BE2C (cell line): ENCODE data around the gene ASTN1.

Experiments used
- DNase-seq: peaks from one replicate; pipeline ENCODE4 v3.0.0-alpha.2; 2020
- H3K27me3 ChIP-seq: fragments of 250-450 bp; sonication (Bioruptor Pico); 2 replicates; pipeline ENCODE4 v1.5.1; 2020; ENCODE audit warnings: mild to moderate bottlenecking
- H3K36me3 ChIP-seq: fragments of 250-450 bp; sonication (Bioruptor Pico); 2 replicates; pipeline ENCODE4 v1.5.1; 2020; ENCODE audit warnings: mild to moderate bottlenecking
- H3K4me1 ChIP-seq: fragments of 250-450 bp; sonication (Bioruptor Pico); 2 replicates; pipeline ENCODE4 v1.5.1; 2020
- H3K4me3 ChIP-seq: 2 replicates; pipeline ENCODE4 v1.5.1; 2011; ENCODE audit warnings: low read depth, low read length
- H3K9me3 ChIP-seq: fragments of 250-450 bp; sonication (Bioruptor Pico); 2 replicates; pipeline ENCODE4 v1.5.1; 2020
- CTCF ChIP-seq: IDR thresholded peaks from 2 replicates; pipeline ENCODE4 v1.5.1; 2012; ENCODE audit warnings: mild to moderate bottlenecking, low read depth, low read length

Gene ASTN1

GRCh38 chr1:177045151-177045550 is 119.4 kb downstream of the ASTN1 start:
- no peaks in the 10 kb centered on the region for H3K36me3 ChIP-seq
- no peak for DNase-seq

DNA sequence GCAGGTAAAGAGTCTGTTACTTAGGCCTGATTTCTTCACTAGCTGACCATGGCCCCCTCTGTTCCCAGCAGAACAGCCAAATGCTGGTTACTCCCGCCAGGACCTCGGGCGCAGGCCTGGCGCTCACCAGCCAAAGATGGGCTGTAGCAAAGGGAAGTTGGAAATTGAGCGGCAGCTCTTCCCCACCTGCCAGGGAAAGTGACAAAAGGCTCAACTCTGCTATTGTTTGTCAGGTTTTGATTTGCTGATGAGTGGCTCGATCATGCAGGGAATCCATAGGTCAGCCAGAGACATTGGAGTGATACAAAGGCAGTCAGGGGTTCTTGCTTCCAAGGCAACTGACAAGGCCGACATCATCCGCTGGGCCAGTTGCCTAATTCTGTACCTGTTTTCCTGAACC is 120.1 kb downstream of the ASTN1 start:
- no peak overlapping the region for H3K4me3 ChIP-seq
- no peaks in the 10 kb centered on the region for H3K27me3 ChIP-seq
- H3K4me1 ChIP-seq, result no peaks in the 10 kb centered on the region
- H3K36me3 ChIP-seq, result no peaks in the 10 kb centered on the region
- DNase-seq, result no peak
- H3K9me3 ChIP-seq, result no peaks in the 10 kb centered on the region
- no peak for TF ChIP-seq CTCF

More at GRCh38 chr1:177045151-177045550, 119.4 kb downstream of the ASTN1 start:
- H3K9me3 ChIP-seq, result no peaks in the 10 kb centered on the region
- no peak overlapping the region for H3K4me3 ChIP-seq
- no peak for TF ChIP-seq CTCF
- no peaks in the 10 kb centered on the region for H3K4me1 ChIP-seq
- H3K27me3 ChIP-seq, result no peaks in the 10 kb centered on the region

DNA sequence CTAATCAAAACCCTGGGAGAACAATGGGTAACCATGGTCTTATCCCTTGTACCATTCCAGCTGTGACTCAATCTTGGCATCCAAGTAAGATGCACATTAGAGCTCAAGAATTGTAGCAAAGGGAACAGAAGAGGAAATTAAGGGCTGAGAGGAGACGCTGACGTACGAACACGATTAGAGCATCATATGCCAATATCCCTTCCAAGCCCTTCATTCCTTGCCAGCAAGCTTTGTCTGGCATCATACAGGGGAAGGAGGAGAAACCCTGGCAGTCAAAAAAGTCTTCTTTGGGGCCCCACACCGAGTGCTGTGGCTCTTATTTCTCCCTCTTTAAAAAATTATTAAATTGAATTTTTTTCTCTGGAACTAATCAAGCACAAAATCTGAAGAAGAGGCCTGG is 120.9 kb downstream of the ASTN1 start:
- no peaks in the 10 kb centered on the region for H3K9me3 ChIP-seq

DNA sequence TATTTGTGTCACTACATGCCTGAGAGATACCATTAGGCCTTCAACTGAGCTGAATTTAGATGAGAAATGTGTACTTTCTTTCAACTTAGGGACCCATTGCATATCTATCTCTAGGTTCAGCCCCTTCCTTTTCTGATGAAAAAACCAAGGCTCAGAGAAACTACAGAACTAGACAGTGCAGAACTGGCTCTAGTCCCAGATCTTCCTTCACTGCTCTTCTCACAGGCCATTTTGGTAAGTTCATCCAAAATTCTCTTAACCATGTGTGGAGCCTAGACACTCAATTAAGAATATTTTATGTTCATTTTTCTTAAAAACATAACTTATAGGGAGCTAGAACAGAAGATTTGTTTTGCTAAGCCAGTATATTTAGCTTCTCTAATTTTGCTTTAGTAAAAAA is 128.9 kb downstream of the ASTN1 start:
- TF ChIP-seq CTCF, result no peak
- H3K36me3 ChIP-seq, result no peaks in the 10 kb centered on the region
- no peaks in the 10 kb centered on the region for H3K27me3 ChIP-seq
- no peaks in the 10 kb centered on the region for H3K4me1 ChIP-seq
- DNase-seq, result no peak
- no peaks in the 10 kb centered on the region for H3K9me3 ChIP-seq
- no peak overlapping the region for H3K4me3 ChIP-seq

More for the DNA sequence above, 120.9 kb downstream of the ASTN1 start:
- H3K4me1 ChIP-seq, result no peaks in the 10 kb centered on the region
- no peak for DNase-seq
- TF ChIP-seq CTCF, result no peak
- no peak overlapping the region for H3K4me3 ChIP-seq
- no peaks in the 10 kb centered on the region for H3K36me3 ChIP-seq
- H3K27me3 ChIP-seq, result no peaks in the 10 kb centered on the region

DNA sequence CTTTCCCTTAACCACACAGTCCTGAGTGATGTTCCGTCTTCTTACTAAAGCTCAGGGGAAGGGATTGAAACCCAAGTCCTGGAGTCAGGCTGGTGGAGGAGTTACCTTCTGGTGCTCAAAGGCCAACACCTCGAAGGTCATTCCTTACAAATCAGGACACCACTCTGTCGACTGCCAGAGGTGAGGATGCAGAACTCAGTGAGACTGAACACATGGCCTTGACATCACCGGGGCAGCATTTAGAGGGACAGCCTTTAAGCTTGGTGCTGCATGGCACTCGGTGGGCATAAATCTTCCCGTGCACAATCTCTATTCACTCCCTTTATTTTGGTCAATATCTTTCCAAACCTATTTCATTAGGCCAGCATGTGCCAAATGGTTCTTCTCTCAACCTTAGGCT is 130.9 kb downstream of the ASTN1 start:
- Histone ChIP-seq H3K4me3 (no peak overlapping the region), H3K9me3 (no peaks in the 10 kb centered on the region), H3K36me3 (no peaks in the 10 kb centered on the region), H3K27me3 (no peaks in the 10 kb centered on the region), H3K4me1 (no peaks in the 10 kb centered on the region)
- no peak for DNase-seq
- no peak for TF ChIP-seq CTCF

DNA sequence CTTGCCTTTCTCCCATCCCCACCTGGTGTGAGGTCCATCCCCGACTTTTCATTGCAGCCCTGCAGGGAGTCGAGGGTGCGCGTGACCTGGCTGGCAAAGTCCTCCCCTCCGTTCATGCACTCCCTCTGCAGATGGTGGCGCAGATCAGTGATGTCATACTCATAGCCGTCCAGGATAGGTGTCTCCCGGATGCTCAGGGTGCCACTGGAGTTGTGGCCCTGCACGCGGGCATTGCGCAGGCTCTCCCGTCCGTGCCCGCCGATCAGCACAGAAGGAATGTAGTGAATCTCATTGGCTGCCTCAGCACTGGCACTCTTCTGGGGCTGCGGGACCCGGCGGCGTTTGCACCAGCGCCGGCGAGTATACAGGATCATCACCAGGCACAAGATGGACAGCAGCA is 132.1 kb downstream of the ASTN1 start:
- Histone ChIP-seq H3K4me1 (no peaks in the 10 kb centered on the region), H3K27me3 (no peaks in the 10 kb centered on the region), H3K9me3 (no peaks in the 10 kb centered on the region), H3K36me3 (no peaks in the 10 kb centered on the region), H3K4me3 (no peak overlapping the region)
- DNase-seq, result no peak
- TF ChIP-seq CTCF, result no peak
